ENCODE data around the gene KITLG.
"Not testable (repeated sequence)": the region's sequence is repeated elsewhere in the genome, so short reads cannot be mapped to it uniquely, and the experiment has no call there.

Gene KITLG, protein sequence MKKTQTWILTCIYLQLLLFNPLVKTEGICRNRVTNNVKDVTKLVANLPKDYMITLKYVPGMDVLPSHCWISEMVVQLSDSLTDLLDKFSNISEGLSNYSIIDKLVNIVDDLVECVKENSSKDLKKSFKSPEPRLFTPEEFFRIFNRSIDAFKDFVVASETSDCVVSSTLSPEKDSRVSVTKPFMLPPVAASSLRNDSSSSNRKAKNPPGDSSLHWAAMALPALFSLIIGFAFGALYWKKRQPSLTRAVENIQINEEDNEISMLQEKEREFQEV

DNA sequence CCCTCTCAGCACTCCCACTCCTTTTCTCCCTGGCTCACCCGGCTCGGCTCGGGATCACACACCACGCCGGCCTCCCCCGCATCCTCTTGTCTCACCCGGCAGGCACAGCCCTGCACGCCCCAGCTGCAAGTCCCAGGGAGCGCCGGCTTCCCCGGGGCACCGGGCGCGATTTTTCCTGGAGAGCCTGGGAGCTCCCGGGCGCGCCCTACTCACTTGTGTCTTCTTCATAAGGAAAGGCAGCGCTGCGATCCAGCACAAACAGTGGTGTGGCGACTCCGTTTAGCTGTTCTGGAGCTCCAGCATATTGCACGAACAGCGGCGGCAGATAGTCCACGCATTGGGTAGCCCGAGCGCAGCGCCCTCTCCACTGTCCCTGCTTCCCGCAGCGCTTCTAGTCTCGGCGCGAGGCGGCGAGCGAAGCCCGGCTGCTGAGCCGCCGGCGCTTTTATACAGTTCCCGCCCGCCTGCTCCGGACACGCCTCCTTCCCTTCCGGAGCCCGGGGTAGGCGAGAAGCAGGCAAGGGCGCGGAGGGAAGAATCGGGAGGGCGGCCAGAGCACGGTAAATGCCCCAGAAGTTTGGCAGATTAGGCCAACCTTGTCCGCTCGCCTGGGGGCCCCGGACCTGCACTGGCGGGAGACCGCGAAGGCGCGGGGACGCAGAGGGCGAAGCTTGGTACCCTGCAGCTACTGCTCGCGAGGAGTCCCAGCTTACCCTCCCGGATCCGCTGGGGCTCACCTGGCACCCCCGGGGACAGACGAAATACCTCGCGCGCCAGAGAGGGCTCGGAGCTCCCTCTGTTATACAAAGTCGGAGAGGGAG lies at the start of gene KITLG:
Gene KITLG (minus strand): TSS at position 421 of the 821 bp plus-strand sequence. CDS start 193 bp downstream, at position 228.
- DNase-seq (ENCODE audit: low spot score): no peak

GRCh38 chr12:88628856-88629509 lies 48.7 kb upstream of the KITLG start:
- no peak for DNase-seq (ENCODE audit: low spot score)

DNA sequence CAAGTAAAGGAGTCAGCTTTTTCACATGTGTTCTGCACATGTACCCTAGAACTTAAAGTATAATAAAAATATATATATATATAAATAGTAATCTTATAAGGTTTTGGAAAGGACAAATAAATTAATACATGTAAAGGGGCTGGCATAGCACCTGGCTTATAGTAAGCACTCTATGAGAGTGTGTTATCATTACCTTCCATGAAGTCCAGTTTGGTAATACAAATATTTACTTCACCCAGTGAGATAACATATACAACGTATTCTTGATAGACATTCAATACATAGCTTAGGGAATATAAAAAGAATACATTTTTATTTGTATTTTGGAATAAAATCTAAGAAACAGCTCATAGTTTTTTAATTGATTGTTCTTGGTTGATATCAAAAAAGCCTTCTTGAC lies 47.8 kb upstream of the KITLG start:
- DNase-seq (ENCODE audit: low spot score): not testable (repeated sequence)

DNA sequence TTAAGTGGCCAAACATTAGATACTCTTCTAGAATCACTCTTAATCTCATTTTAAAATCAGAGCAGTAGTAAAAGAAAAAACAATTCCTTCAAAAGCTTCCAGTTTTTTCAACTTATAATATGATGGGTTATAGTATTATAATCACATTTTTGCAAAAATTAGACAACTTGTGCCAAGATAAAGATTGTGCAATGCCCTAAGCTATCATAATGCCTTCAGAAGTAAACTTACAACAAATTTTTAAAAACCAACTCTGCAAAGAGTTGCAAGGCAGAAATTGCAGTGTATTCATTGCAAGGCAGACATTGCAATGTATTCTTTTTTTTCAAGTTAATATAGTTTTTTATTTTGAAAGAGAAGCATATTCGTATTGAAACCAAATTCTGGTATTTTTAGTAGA lies 47.2 kb upstream of the KITLG start:
- no peak for DNase-seq (ENCODE audit: low spot score)

- no peak for DNase-seq (ENCODE audit: low spot score)
Observed at GRCh38 chr12:88625356-88625755, 45.1 kb upstream of the KITLG start.

GRCh38 chr12:88624911-88625310 lies 44.6 kb upstream of the KITLG start:
- no peak for DNase-seq (ENCODE audit: low spot score)

DNA sequence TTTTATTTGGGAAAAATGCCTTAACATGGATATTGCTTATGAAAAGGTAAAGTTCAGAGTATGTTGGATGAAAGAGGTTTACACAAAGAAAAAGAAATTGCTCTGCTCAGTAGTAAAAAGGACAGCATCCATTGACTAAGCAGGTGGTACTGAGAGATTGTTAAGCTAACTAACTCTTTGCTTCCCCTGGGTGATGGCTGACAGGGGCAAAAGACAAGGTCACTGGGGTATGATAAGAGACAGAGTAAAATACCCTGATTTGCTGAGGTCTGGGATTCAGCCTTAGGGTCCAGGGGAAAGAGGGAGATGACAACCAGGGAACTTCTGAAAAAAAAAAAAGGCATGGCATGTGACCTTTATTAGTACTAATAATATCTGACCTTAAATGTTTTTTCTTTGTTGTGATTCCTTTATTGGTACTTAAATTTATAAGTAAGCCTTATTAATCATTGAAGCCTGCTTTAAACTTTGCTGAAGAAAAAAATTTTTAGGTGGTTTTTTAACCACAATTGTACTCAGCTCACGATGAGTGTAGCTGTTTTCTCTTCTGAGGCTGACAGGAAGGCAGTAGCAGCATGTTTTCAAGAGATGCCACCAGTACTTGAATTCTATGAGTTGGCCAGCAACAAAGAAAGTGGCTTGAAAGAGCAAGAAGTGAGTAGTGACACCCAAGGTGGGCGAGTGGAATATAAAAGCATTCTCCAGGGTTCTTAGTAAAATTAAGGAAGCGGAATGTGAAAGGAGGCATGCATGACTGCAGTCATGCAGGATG lies 43.7 kb upstream of the KITLG start:
- no peak for DNase-seq (ENCODE audit: low spot score)

GRCh38 chr12:88617352-88617751 lies 37.1 kb upstream of the KITLG start:
- DNase-seq (ENCODE audit: low spot score): no peak

- DNase-seq (ENCODE audit: low spot score): no peak
Observed at GRCh38 chr12:88615490-88615889, 35.2 kb upstream of the KITLG start.

DNA sequence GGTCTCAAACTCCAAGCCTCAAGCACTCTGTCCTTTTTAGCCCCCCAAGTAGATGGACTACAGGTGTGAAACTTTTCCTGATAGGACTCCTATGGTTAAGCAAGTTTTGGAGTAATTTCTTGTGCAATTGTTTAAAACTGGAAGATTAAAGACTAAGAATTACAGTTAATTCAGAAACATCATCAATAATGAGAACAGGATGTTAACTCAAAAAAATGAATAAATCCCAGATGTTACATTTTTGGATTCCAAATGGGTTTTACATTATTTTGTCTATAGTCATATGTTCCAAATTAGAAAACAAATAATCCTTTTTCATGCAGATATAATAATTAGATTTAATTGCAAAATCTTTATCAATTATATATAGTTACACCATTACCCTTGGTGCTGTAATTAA lies 24.4 kb upstream of the KITLG start:
- no peak for DNase-seq (ENCODE audit: low spot score)

GRCh38 chr12:88600272-88600671 lies 20.0 kb upstream of the KITLG start:
- no peak for DNase-seq (ENCODE audit: low spot score)

GRCh38 chr12:88597365-88597764 lies 17.1 kb upstream of the KITLG start:
- DNase-seq (ENCODE audit: low spot score): no peak

- no peak for DNase-seq (ENCODE audit: low spot score)
Observed at GRCh38 chr12:88595697-88596096, 15.4 kb upstream of the KITLG start.

- no peak for DNase-seq (ENCODE audit: low spot score)
Observed at GRCh38 chr12:88594780-88595179, 14.5 kb upstream of the KITLG start.

GRCh38 chr12:88591343-88591742 lies 11.1 kb upstream of the KITLG start:
- no peak for DNase-seq (ENCODE audit: low spot score)

- DNase-seq (ENCODE audit: low spot score): no peak
Observed at GRCh38 chr12:88590851-88591250, 10.6 kb upstream of the KITLG start.

DNA sequence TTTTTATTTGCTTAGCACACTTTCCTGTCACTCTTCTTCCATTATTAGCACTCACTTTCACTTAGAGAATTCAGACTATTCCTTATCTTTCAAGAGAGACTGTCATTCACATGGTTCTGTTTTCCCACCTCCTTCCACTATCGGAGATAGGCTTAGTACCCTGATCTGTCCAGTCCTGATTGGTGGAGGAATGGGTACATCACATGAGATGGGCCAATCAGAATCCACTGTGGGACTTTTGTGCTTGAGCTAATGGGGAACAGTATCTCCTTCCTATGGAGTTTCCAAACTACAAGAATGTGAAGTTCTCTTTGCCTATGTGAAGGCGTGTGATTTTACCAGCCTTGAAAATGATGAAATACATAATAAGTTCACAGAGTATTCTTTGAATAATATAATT lies 4.8 kb upstream of the KITLG start:
- DNase-seq (ENCODE audit: low spot score): no peak

DNA sequence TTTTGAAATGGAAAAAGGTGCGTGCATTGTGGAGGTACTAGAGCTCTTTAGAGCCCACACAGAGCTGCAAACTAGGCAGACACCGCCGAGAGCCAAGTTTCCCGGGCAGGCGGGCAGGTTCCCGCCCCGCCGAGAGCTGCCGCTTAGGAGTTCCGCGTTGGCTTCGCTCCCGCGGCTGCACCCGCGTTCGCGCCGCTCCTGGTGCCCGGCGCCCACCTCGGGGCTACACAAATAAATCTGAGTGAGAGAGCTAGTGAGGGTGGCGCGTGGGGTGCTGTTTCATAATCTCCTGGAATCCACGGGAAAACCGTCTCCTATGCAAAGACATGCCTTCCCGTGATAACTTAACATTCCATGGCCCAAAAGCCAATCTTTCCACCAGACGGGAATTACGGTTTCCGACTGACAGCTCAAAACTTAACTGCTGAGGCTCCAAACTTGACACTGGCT lies 645 bp downstream of the KITLG start:
- no peak for DNase-seq (ENCODE audit: low spot score)

DNA sequence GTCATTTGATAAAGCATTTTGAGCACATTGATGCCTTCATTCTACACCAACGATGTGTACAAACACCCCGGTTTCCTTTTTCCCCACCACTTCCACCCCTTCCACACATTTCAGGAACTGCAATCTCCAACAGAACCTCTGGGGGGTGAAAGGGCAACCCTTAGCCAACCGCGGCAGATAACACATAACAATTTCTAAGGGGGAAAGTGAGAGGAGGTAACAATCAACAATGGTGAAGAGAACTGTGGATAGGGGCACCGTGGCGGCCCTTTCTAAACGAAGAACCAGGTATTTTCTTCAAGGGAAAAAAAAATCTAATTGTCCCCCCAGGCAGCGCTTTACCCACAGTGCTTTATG lies 1.1 kb downstream of the KITLG start:
- no peak for DNase-seq (ENCODE audit: low spot score)

DNA sequence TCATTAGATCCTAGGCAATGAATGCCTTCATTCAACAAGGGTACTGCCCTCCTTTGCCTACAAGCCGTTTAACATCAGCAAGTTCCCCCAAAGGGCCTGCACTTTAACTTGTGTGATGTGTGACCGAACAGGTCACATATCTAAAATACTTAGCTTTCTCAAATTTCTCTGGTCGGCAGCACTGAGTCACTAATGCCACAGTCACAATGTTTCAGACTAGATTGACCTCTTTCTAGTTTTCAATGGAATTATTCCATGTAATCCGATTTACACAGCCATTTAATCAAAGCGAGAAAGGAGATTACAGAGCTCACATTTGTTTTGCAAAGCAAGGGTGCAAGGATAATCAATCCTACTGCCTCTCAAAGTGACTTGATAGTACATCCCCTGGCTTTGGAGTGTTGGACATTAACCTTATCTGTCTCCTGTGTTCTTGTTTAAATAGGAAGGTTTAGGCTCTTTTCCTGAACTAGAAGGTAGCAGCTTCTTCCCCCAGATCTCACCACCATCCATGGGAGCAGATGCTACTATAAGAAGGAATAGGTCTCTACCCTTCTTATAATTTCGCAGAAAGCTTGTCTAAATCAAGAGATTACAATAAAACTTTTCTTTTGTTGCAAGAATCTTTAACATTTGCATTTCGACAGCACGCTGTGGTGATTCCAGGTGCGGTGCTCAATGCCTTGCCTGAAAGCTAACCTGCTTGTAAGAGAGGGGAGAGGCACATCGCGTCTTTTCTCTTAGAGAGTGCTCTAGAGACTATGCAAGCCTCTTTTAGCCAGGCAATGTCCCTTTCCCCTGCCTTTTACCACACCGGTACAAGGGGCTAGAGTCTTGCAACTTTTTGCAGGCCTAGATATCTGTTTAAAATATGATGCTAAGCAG lies 1.8 kb downstream of the KITLG start:
- no peak for DNase-seq (ENCODE audit: low spot score)

DNA sequence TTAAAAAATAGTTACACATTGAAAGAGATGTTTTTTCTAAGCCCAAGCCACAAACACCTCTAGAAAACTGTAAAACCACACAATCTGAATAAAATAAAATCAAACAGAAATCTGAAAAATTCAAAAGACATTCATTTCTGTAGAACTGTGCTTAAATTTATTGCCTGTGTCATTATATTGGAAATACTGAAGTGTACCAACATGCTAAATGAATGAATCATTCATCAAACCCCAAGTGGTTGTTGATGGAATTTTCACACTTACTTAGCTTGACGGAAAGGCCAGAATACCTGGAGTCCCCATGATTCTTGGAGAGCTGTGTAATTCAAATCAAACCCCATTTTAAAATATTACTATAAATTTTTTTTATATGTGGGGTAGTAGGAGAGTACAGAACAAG lies 2.7 kb downstream of the KITLG start:
- no peak for DNase-seq (ENCODE audit: low spot score)

All from NAMALWA (cell line).